Adrenal gland (tissue), 5 donors: ENCODE measurements around the gene RSF1.

Experiments used
- POLR2A ChIP-seq, 2 donors: fragments of 450-650 bp; IDR thresholded peaks; one replicate each; pipeline ENCODE4 v1.6.1; 2017; ENCODE audit warnings: antibody characterized with exemption in 2 of 2, mild to moderate bottlenecking in 2 of 2, moderate library complexity in 1 of 2
- TF ChIP-seq, protein P1 (sequence below), 6 experiments: fragments of 450-650 bp in 4 of 6; fragments of 200-600 bp in 2 of 6; sonication (generic) in 1 of 6; IDR thresholded peaks; 1 replicate in 5 of 6; 2 replicates in 1 of 6; pipeline versions ENCODE4 v1.5.1 to v1.8.0; 2016 to 2021; ENCODE audit warnings: antibody characterized with exemption in 6 of 6, mild to moderate bottlenecking in 2 of 6, moderate library complexity in 1 of 6
- donor health status: DM: no; HTN: no; CAD: no.

DNA sequence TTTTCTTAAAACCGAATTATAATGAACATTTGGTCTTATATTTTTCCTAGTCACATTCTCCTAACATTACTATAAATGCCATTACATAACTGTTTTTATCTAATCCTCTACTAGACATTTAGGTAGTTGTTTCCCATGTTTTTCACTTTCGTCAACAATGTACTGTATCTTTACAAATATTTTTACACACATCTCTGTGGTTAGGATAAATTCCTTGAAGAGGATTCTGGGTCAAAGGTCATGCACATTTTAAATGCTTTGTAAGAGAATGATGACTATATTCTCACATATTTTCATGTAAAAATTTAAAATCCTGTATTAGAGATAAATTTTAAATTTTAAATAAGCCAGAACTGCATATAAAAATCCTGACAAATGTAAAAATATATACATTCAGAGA, 121.6 kb downstream of the RSF1 start:
- TF ChIP-seq, protein P1, sequence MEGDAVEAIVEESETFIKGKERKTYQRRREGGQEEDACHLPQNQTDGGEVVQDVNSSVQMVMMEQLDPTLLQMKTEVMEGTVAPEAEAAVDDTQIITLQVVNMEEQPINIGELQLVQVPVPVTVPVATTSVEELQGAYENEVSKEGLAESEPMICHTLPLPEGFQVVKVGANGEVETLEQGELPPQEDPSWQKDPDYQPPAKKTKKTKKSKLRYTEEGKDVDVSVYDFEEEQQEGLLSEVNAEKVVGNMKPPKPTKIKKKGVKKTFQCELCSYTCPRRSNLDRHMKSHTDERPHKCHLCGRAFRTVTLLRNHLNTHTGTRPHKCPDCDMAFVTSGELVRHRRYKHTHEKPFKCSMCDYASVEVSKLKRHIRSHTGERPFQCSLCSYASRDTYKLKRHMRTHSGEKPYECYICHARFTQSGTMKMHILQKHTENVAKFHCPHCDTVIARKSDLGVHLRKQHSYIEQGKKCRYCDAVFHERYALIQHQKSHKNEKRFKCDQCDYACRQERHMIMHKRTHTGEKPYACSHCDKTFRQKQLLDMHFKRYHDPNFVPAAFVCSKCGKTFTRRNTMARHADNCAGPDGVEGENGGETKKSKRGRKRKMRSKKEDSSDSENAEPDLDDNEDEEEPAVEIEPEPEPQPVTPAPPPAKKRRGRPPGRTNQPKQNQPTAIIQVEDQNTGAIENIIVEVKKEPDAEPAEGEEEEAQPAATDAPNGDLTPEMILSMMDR (IDR thresholded peaks at IDR 0.05), result no peak
- TF ChIP-seq POLR2A (IDR thresholded peaks at IDR 0.05), result no peak
